ENCODE data around the gene GRM6. TPM values are rescaled to one million over a fixed set of nuclear protein-coding genes. Genes with fewer than 3 reads are reported as not detected.

Gene GRM6
- total RNA-seq, 1 experiment from 2014 or later: not detected

DNA sequence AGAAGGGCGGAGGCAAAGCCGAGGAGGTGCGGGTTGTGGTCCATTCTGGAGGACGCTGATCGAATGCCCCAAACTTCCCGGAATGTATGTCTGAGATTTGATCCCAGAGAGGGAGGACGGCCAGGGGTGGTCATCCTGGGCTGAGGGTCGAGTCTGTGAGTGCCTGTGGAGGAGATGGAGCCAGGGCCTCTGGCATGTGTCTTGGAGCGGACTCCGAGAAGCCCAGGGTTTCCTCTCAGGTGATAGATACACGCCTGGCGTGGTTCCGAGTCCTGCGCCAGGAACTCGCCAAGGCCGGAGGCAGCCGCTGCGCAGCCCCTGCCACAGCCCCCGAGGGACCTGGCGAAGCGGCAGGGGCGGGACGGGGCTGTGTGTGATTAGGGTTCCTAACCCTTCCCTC lies 53.8 kb downstream of the GRM6 start:
- Histone ChIP-seq H3K9ac (ENCODE audit: extremely low read depth, insufficient read length, low read length) (peak overlapping the region; percentile 46), H3K4me1 (ENCODE audit: insufficient read depth, low read length) (no peaks in the 10 kb centered on the region), H2AFZ (ENCODE audit: low read length) (no peak overlapping the region), H2BK5ac (ENCODE audit: insufficient read length, low read length) (no peak overlapping the region), H2AK5ac (ENCODE audit: insufficient read length, low read length) (no peak overlapping the region), H3K27me3 (ENCODE audit: insufficient read depth, low read length) (no peaks in the 10 kb centered on the region), H2BK15ac (ENCODE audit: low read depth, low read length) (no peak overlapping the region), H3K56ac (ENCODE audit: insufficient read length, low read depth, low read length) (no peak overlapping the region), H2BK12ac (ENCODE audit: insufficient read length, low read depth, low read length) (no peak overlapping the region), H3K23ac (ENCODE audit: insufficient read length, low read depth, low read length) (no peak overlapping the region), H3K14ac (ENCODE audit: insufficient read depth, low read length) (0 out of 2 replicates have a peak overlapping the region, but pooled peaks have one; percentile 2), H2BK20ac (ENCODE audit: low read depth, low read length, poor library complexity, severe bottlenecking) (no peak overlapping the region), H3K18ac (ENCODE audit: insufficient read length, low read depth, low read length) (no peak overlapping the region), H3K79me1 (ENCODE audit: insufficient read depth, low read depth, low read length, poor library complexity, severe bottlenecking) (no peaks in the 10 kb centered on the region), H3K9me3 (ENCODE audit: control insufficient read depth, low read depth, low read length) (peaks cover 60% of the 10 kb centered on the region), H3T11ph (ENCODE audit: low read length) (no peak overlapping the region), H4K5ac (ENCODE audit: insufficient read length, low read depth, low read length) (no peak overlapping the region), H3K4me2 (ENCODE audit: insufficient read depth, insufficient read length, low read length) (peak overlapping the region; percentile 83), H3K79me2 (ENCODE audit: insufficient read depth, low read length) (no peaks in the 10 kb centered on the region), H4K20me1 (ENCODE audit: control insufficient read depth, insufficient read depth, insufficient read length) (no peaks in the 10 kb centered on the region), H4K91ac (ENCODE audit: insufficient read length, low read depth, low read length) (no peak overlapping the region), H3K23me2 (ENCODE audit: insufficient read length, low read depth, low read length, poor library complexity, severe bottlenecking) (peaks cover 6% of the 10 kb centered on the region), H2BK120ac (ENCODE audit: low read depth, low read length, poor library complexity, severe bottlenecking) (no peak overlapping the region), H4K8ac (replicated peaks; ENCODE audit: insufficient read length, low read depth, low read length) (no peak overlapping the region), H3K27ac (ENCODE audit: insufficient read length, low read depth, low read length) (no peak overlapping the region), H3K4ac (ENCODE audit: low read depth, low read length) (no peak overlapping the region)
- H3K27ac Mint-ChIP-seq: no peak overlapping the region
- H3K27me3 Mint-ChIP-seq (ENCODE audit: low read depth): peaks cover 11% of the 10 kb centered on the region
- no peak overlapping the region for H3K4me3 Mint-ChIP-seq
- peaks cover 94% of the 10 kb centered on the region in 2 experiments for H3K9me3 Mint-ChIP-seq
- no peaks in the 10 kb centered on the region for H3K4me1 Mint-ChIP-seq
- H3K36me3 Mint-ChIP-seq (ENCODE audit: insufficient read depth in 1 of 3, low read depth in 3 of 3): peaks cover 23 to 65% (median 29%) of the 10 kb centered on the region in 3 experiments; a peak in 6 of 7 replicates
- DNase-seq: no peak
- no CpG with 5 or more reads among the region's 23 CpGs for WGBS (ENCODE audit: extremely low coverage, insufficient read length, low lambda C conversion rate)
- TF ChIP-seq CTCF (conservative IDR thresholded peaks at IDR 0.05): no peak

All from H9 (cell line).